Esophagus muscularis mucosa (tissue), 4 donors: Measurements from ENCODE around the gene ASPDH. TPM values are rescaled to one million over a fixed set of nuclear protein-coding genes. Genes with fewer than 3 reads are reported as not detected.
A peak's percentile ranks its signal among the peaks of the same experiment; 100 is the strongest.

Experiments used
- DNase-seq: peaks from one replicate; pipeline ENCODE4 v3.0.0-alpha.2; 2017; ENCODE audit errors: extremely low spot score
- H3K27ac ChIP-seq, 4 donors: fragments of 200-600 bp; sonication (generic); replicated peaks in 1 of 4; 1 replicate in 3 of 4; 2 replicates in 1 of 4; pipeline ENCODE4 v1.5.1; 2016 to 2019; ENCODE audit warnings: mild to moderate bottlenecking in 1 of 4
- H3K27me3 ChIP-seq, 4 donors: fragments of 200-600 bp; sonication (generic); one replicate each; pipeline versions ENCODE4 v1.5.1 to v1.6.0; 2016 to 2019
- H3K36me3 ChIP-seq, 4 donors: fragments of 200-600 bp; sonication (generic); one replicate each; pipeline ENCODE4 v1.5.1; 2016 to 2019
- H3K4me1 ChIP-seq, 4 donors: fragments of 200-600 bp; sonication (generic); one replicate each; pipeline ENCODE4 v1.5.1; 2016 to 2019
- H3K4me3 ChIP-seq, 4 donors: fragments of 200-600 bp; sonication (generic); 1 replicate in 2 of 4; 2 replicates in 2 of 4; pipeline ENCODE4 v1.5.1; 2016 to 2019; ENCODE audit warnings: mild to moderate bottlenecking in 4 of 4, moderate library complexity in 1 of 4
- H3K9me3 ChIP-seq, 4 donors: fragments of 200-600 bp; sonication (generic); 1 replicate in 3 of 4; 2 replicates in 1 of 4; pipeline ENCODE4 v1.5.1; 2016 to 2019
- CTCF ChIP-seq, 3 experiments: fragments of 200-600 bp in 2 of 3; fragments of 450-650 bp in 1 of 3; sonication (generic) in 2 of 3; IDR thresholded peaks; one replicate each; pipeline ENCODE4 v1.5.1; 2017 to 2019; ENCODE audit warnings: antibody characterized with exemption in 3 of 3, mild to moderate bottlenecking in 2 of 3, moderate library complexity in 1 of 3
- EP300 ChIP-seq: sonication (generic); formaldehyde crosslinking; IDR thresholded peaks from one replicate; pipeline ENCODE4 v1.6.1; 2017; ENCODE audit warnings: antibody characterized with exemption
- POLR2A ChIP-seq: fragments of 450-650 bp; IDR thresholded peaks from one replicate; pipeline ENCODE4 v1.6.1; 2017; ENCODE audit warnings: antibody characterized with exemption, moderate library complexity, mild to moderate bottlenecking, low read depth
- POLR2AphosphoS5 ChIP-seq, 2 donors: sonication (generic); formaldehyde crosslinking; IDR thresholded peaks; one replicate each; pipeline ENCODE4 v1.6.1; 2017; ENCODE audit warnings: antibody characterized with exemption in 2 of 2
- WGBS: methylation state at CpG from one replicate; pipeline ENCODE4 v1.1.5; 2018; 5-methylcytosine and 5-hydroxymethylcytosine counted together
- intact Hi-C: fragments of 100-400 bp; cut with DNase I; formaldehyde crosslinking; loops from one replicate; pipeline ENCODE4 v1.15.1; 2023
- total RNA-seq, 4 donors: library from RNA; depleted of rRNA; stranded (reverse); fragments of >200 nt; gene quantifications; one replicate each; pipeline versions ENCODE4 v1.1.0 to v1.2.1, GENCODE V29; 2016

The ASPDH gene
- total RNA-seq, 4 donors from 2014 or later, result 1.6 TPM; not detected in 3

GRCh38 chr19:50490991-50491472, 22.7 kb downstream of the ASPDH start:
- intact Hi-C loops, result no loop called here
- no peaks in the 10 kb centered on the region for H3K9me3 ChIP-seq
- H3K36me3 ChIP-seq, result peaks cover 0 to 4% (median 0%) of the 10 kb centered on the region in 4 donors
- no peak overlapping the region for H3K4me3 ChIP-seq
- DNase-seq, result no peak
- H3K27me3 ChIP-seq, result peaks cover 0 to 53% (median 16%) of the 10 kb centered on the region in 4 donors
- no peak for TF ChIP-seq POLR2AphosphoS5 (IDR thresholded peaks at IDR 0.05)
- TF ChIP-seq POLR2A, result no peak
- no peak for TF ChIP-seq CTCF (IDR thresholded peaks at IDR 0.05)
- no peak for TF ChIP-seq EP300
- peaks cover 0 to 5% (median 0%) of the 10 kb centered on the region in 4 donors for H3K4me1 ChIP-seq
- H3K27ac ChIP-seq, result no peak overlapping the region
- 40% methylated on average over 26 of the region's 26 CpGs for whole genome bisulfite sequencing

GRCh38 chr19:50490411-50490811, 23.3 kb downstream of the ASPDH start:
- Histone ChIP-seq H3K9me3 (no peaks in the 10 kb centered on the region), H3K36me3 (peaks cover 0 to 4% (median 1%) of the 10 kb centered on the region in 4 donors), H3K27ac (no peak overlapping the region), H3K4me3 (no peak overlapping the region), H3K4me1 (peaks cover 0 to 5% (median 0%) of the 10 kb centered on the region in 4 donors), H3K27me3 (peaks cover 0 to 53% (median 16%) of the 10 kb centered on the region in 4 donors)
- DNase-seq, result no peak
- no peak for TF ChIP-seq EP300
- TF ChIP-seq POLR2A, result no peak
- 95% methylated on average over 12 of the region's 18 CpGs for WGBS
- intact Hi-C loops, result no loop called here

GRCh38 chr19:50489461-50490011, 24.2 kb downstream of the ASPDH start:
- DNase-seq, result no peak

GRCh38 chr19:50488389-50489194, 25.1 kb downstream of the ASPDH start:
- Histone ChIP-seq H3K27ac (no peak overlapping the region), H3K4me1 (peaks cover 0 to 5% (median 0%) of the 10 kb centered on the region in 4 donors), H3K4me3 (no peak overlapping the region), H3K36me3 (peaks cover 0 to 18% (median 12%) of the 10 kb centered on the region in 4 donors), H3K27me3 (peaks cover 0 to 53% (median 16%) of the 10 kb centered on the region in 4 donors), H3K9me3 (no peaks in the 10 kb centered on the region)
- no peak for DNase-seq
- WGBS, result 23% methylated on average over 13 of the region's 13 CpGs
- intact Hi-C loops, result no loop called here
- TF ChIP-seq POLR2AphosphoS5 (IDR thresholded peaks at IDR 0.05) (no peak), POLR2A (no peak), EP300 (no peak), CTCF (IDR thresholded peaks at IDR 0.05) (no peak)

More at GRCh38 chr19:50489461-50490011, 24.2 kb downstream of the ASPDH start:
- Histone ChIP-seq H3K4me1 (peaks cover 0 to 5% (median 0%) of the 10 kb centered on the region in 4 donors), H3K9me3 (no peaks in the 10 kb centered on the region), H3K27me3 (peaks cover 0 to 53% (median 16%) of the 10 kb centered on the region in 4 donors), H3K36me3 (peaks cover 0 to 13% (median 9%) of the 10 kb centered on the region in 4 donors), H3K4me3 (peak overlapping the region in 1 of 4 donors; percentile 22), H3K27ac (no peak overlapping the region)
- 44% methylated on average over 24 of the region's 24 CpGs for WGBS
- intact Hi-C loops, result no loop called here
- TF ChIP-seq POLR2AphosphoS5 (IDR thresholded peaks at IDR 0.05), result no peak
- no peak for TF ChIP-seq CTCF (IDR thresholded peaks at IDR 0.05)
- TF ChIP-seq EP300, result no peak
- no peak for TF ChIP-seq POLR2A
